Erythroblast (primary cell): ENCODE measurements around the gene UQCRQ.

Experiments used
- GATA1 ChIP-seq: IDR thresholded peaks from 2 replicates; pipeline ENCODE4 v1.6.1; 2011; ENCODE audit warnings: low read depth, mild to moderate bottlenecking, control low read depth, low read length, moderate library complexity
- POLR2A ChIP-seq: IDR thresholded peaks from 2 replicates; pipeline ENCODE4 v1.6.1; 2011; ENCODE audit warnings: mild to moderate bottlenecking, low read length

GRCh38 chr5:132870801-132871200 lies 4.4 kb downstream of the UQCRQ start:
- TF ChIP-seq POLR2A (no peak), GATA1 (no peak)
